Mesenchymal stem cell (in vitro differentiated cells and primary cell): ENCODE measurements around the gene CCN6.
"Not testable (repeated sequence)": the region's sequence is repeated elsewhere in the genome, so short reads cannot be mapped to it uniquely, and the experiment has no call there.

Source experiments
- DNase-seq: peaks from one replicate; pipeline ENCODE4 v3.0.0-alpha.2; 2013
- H2AFZ ChIP-seq: one replicate; pipeline ENCODE4 v1.6.1; 2013; ENCODE audit warnings: low read depth, mild to moderate bottlenecking, control low read depth, inconsistent platforms, low read length, moderate library complexity
- H2AK5ac ChIP-seq: 2 replicates; pipeline ENCODE4 v1.6.1; 2013; ENCODE audit warnings: low read length, moderate library complexity, mild to moderate bottlenecking, inconsistent platforms; ENCODE audit not compliant: severe bottlenecking
- H2BK120ac ChIP-seq: one replicate; pipeline ENCODE4 v1.6.1; 2013; ENCODE audit warnings: low read depth, mild to moderate bottlenecking, inconsistent platforms, low read length, moderate library complexity
- H2BK12ac ChIP-seq, 2 experiments: one replicate each; pipeline ENCODE4 v1.6.1; 2013; ENCODE audit warnings: inconsistent platforms in 2 of 2, low read length in 2 of 2, mild to moderate bottlenecking in 2 of 2, moderate library complexity in 2 of 2, control low read depth in 1 of 2
- H2BK15ac ChIP-seq: one replicate; pipeline ENCODE4 v1.6.1; 2013; ENCODE audit warnings: mild to moderate bottlenecking, low read depth, inconsistent platforms; ENCODE audit not compliant: poor library complexity, severe bottlenecking
- H2BK5ac ChIP-seq: 2 replicates; pipeline ENCODE4 v1.6.1; 2013; ENCODE audit warnings: low read depth, mild to moderate bottlenecking, low read length, control low read depth, inconsistent platforms; ENCODE audit not compliant: poor library complexity, severe bottlenecking
- H3K14ac ChIP-seq, 2 experiments: one replicate each; pipeline ENCODE4 v1.6.1; 2013; ENCODE audit warnings: inconsistent platforms in 2 of 2, low read length in 2 of 2, control low read depth in 1 of 2, mild to moderate bottlenecking in 1 of 2, moderate library complexity in 1 of 2
- H3K18ac ChIP-seq, 2 experiments: one replicate each; pipeline ENCODE4 v1.6.1; 2013; ENCODE audit warnings: inconsistent platforms in 2 of 2, low read length in 2 of 2, control low read depth in 1 of 2, low read depth in 1 of 2, mild to moderate bottlenecking in 1 of 2
- H3K23ac ChIP-seq, 2 experiments: one replicate each; pipeline ENCODE4 v1.6.1; 2013; ENCODE audit warnings: inconsistent platforms in 2 of 2, low read length in 2 of 2, mild to moderate bottlenecking in 2 of 2, moderate library complexity in 2 of 2, control low read depth in 1 of 2
- H3K27ac ChIP-seq: 2 replicates; pipeline ENCODE4 v1.5.1; 2013; ENCODE audit warnings: mild to moderate bottlenecking, moderate library complexity, low read length, control low read depth, inconsistent platforms; ENCODE audit not compliant: poor library complexity, severe bottlenecking
- H3K27me3 ChIP-seq, 2 experiments: 2 replicates each; pipeline versions ENCODE4 v1.6.1 to v1.7.0; 2013; ENCODE audit warnings: low read length in 2 of 2, mild to moderate bottlenecking in 2 of 2, moderate library complexity in 2 of 2, control low read depth in 1 of 2, inconsistent platforms in 1 of 2; ENCODE audit not compliant: control insufficient read depth in 1 of 2, insufficient read depth in 1 of 2
- H3K36me3 ChIP-seq, 2 experiments: 2 replicates each; pipeline versions ENCODE4 v1.6.1 to v1.7.0; 2013; ENCODE audit warnings: low read length in 2 of 2, control low read depth in 1 of 2, inconsistent platforms in 1 of 2, low read depth in 1 of 2, mild to moderate bottlenecking in 1 of 2; ENCODE audit not compliant: insufficient read depth in 2 of 2, control insufficient read depth in 1 of 2
- H3K4ac ChIP-seq, 2 experiments: one replicate each; pipeline ENCODE4 v1.6.1; 2013; ENCODE audit warnings: inconsistent platforms in 2 of 2, low read length in 2 of 2, mild to moderate bottlenecking in 2 of 2, moderate library complexity in 2 of 2, control low read depth in 1 of 2, low read depth in 1 of 2
- H3K4me1 ChIP-seq: 2 replicates; pipeline ENCODE4 v1.6.1; 2013; ENCODE audit warnings: low read depth, low read length, control low read depth; ENCODE audit not compliant: control insufficient read depth, insufficient read depth
- H3K4me2 ChIP-seq: 2 replicates; pipeline ENCODE4 v1.6.1; 2013; ENCODE audit warnings: low read length, mild to moderate bottlenecking, inconsistent platforms; ENCODE audit not compliant: poor library complexity, severe bottlenecking
- H3K4me3 ChIP-seq, 2 experiments: 2 replicates each; pipeline versions ENCODE4 v1.5.1 to v1.7.0; 2013; ENCODE audit warnings: low read length in 2 of 2, mild to moderate bottlenecking in 2 of 2, control low read depth in 1 of 2, low read depth in 1 of 2; ENCODE audit not compliant: insufficient read depth in 1 of 2
- H3K79me1 ChIP-seq: replicated peaks from 2 replicates; pipeline ENCODE4 v1.6.1; 2013; ENCODE audit warnings: mild to moderate bottlenecking, control low read depth, low read length, inconsistent platforms; ENCODE audit not compliant: poor library complexity, severe bottlenecking
- H3K9ac ChIP-seq: 2 replicates; pipeline ENCODE4 v1.7.0; 2013; ENCODE audit warnings: mild to moderate bottlenecking, low read length, moderate library complexity
- H3K9me3 ChIP-seq: 2 replicates; pipeline ENCODE4 v1.7.0; 2013; ENCODE audit warnings: mild to moderate bottlenecking, low read length; ENCODE audit not compliant: control insufficient read depth
- H4K8ac ChIP-seq: one replicate; pipeline ENCODE4 v1.6.1; 2013; ENCODE audit warnings: inconsistent platforms, mild to moderate bottlenecking, low read length, moderate library complexity
- H4K91ac ChIP-seq: one replicate; pipeline ENCODE4 v1.6.1; 2013; ENCODE audit warnings: mild to moderate bottlenecking, low read length, inconsistent platforms
- WGBS: methylation state at CpG from one replicate; pipeline ENCODE4 v1.1.7; 2013; ENCODE audit warnings: mixed read lengths; 5-methylcytosine and 5-hydroxymethylcytosine counted together

The CCN6 gene

GRCh38 chr6:112087916-112088315 is 34.0 kb downstream of the CCN6 start:
- no peak overlapping the region for H2BK15ac ChIP-seq
- H2BK5ac ChIP-seq = no peak overlapping the region
- no peak overlapping the region for H3K14ac ChIP-seq
- 58% methylated on average over 6 of the region's 7 CpGs for WGBS
- no peak overlapping the region for H3K4ac ChIP-seq
- no peaks in the 10 kb centered on the region for H3K4me1 ChIP-seq
- DNase-seq = no peak
- H3K9me3 ChIP-seq = no peaks in the 10 kb centered on the region
- peak overlapping the region; percentile 93 for H3K9ac ChIP-seq
- H3K23ac ChIP-seq = peak overlapping the region in 1 of 2 experiments; percentile 29
- no peak overlapping the region for H2AK5ac ChIP-seq
- H2BK120ac ChIP-seq = no peak overlapping the region
- H3K18ac ChIP-seq = no peak overlapping the region
- H3K36me3 ChIP-seq = peaks cover 0 to 22% of the 10 kb centered on the region in 2 experiments
- H2AFZ ChIP-seq = peak overlapping the region; percentile 18
- no peak overlapping the region for H4K8ac ChIP-seq
- H3K79me1 ChIP-seq = peaks cover 10% of the 10 kb centered on the region
- H3K4me3 ChIP-seq = peak overlapping the region; percentile 85 to 92
- peak overlapping the region; percentile 66 for H3K4me2 ChIP-seq
- H3K27ac ChIP-seq = peak overlapping the region; percentile 57
- H4K91ac ChIP-seq = no peak overlapping the region
- H2BK12ac ChIP-seq = no peak overlapping the region
- no peaks in the 10 kb centered on the region for H3K27me3 ChIP-seq

GRCh38 chr6:112096901-112097300 is 43.0 kb downstream of the CCN6 start:
- Histone ChIP-seq H2AFZ (no peak overlapping the region), H2BK120ac (no peak overlapping the region), H2BK12ac (no peak overlapping the region), H3K27ac (no peak overlapping the region), H3K4me3 (no peak overlapping the region), H3K4me1 (no peaks in the 10 kb centered on the region), H3K4ac (no peak overlapping the region), H3K36me3 (peaks cover 0 to 26% of the 10 kb centered on the region in 2 experiments), H3K23ac (no peak overlapping the region), H2BK15ac (no peak overlapping the region), H3K4me2 (no peak overlapping the region), H3K79me1 (peaks cover 1% of the 10 kb centered on the region), H4K91ac (no peak overlapping the region), H3K9me3 (no peaks in the 10 kb centered on the region), H2BK5ac (no peak overlapping the region), H3K14ac (no peak overlapping the region), H3K18ac (no peak overlapping the region), H3K27me3 (no peaks in the 10 kb centered on the region), H2AK5ac (no peak overlapping the region), H3K9ac (no peak overlapping the region), H4K8ac (no peak overlapping the region)
- 100% methylated on average over 2 of the region's 2 CpGs for WGBS
- no peak for DNase-seq

DNA sequence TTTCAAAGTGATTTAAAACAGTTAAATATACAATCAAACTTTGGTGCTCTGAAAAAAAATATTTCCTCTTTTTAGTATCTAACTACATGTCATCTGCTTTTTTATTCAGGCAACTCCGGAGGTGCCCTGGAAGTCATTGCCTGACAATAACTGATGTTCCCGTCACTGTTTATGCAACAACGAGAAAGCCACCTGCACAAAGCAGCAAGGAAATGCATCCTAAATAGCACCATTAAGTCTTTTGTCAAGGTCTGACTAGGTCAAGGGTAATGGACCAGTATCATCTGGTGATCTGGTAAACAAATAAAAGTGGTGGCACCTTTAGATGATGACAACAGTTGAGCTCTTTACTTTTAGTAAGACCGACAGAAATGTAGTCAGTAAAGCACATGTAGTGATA is 46.7 kb downstream of the CCN6 start:
- no peak for DNase-seq
- H3K79me1 ChIP-seq = no peaks in the 10 kb centered on the region
- H3K14ac ChIP-seq = no peak overlapping the region
- peaks cover 3 to 57% of the 10 kb centered on the region in 2 experiments for H3K36me3 ChIP-seq
- H2AK5ac ChIP-seq = no peak overlapping the region
- H3K4ac ChIP-seq = no peak overlapping the region
- H2BK120ac ChIP-seq = no peak overlapping the region
- H2BK15ac ChIP-seq = no peak overlapping the region
- 83% methylated on average over 3 of the region's 4 CpGs for WGBS
- no peaks in the 10 kb centered on the region for H3K27me3 ChIP-seq
- H3K18ac ChIP-seq = no peak overlapping the region
- H2BK5ac ChIP-seq = no peak overlapping the region
- no peak overlapping the region for H3K9ac ChIP-seq
- H3K4me3 ChIP-seq = no peak overlapping the region
- H4K91ac ChIP-seq = no peak overlapping the region
- no peaks in the 10 kb centered on the region for H3K4me1 ChIP-seq
- H3K23ac ChIP-seq = no peak overlapping the region
- no peak overlapping the region for H2AFZ ChIP-seq
- no peak overlapping the region for H4K8ac ChIP-seq
- H2BK12ac ChIP-seq = no peak overlapping the region
- no peak overlapping the region for H3K4me2 ChIP-seq
- H3K27ac ChIP-seq = no peak overlapping the region
- no peaks in the 10 kb centered on the region for H3K9me3 ChIP-seq

- not testable (repeated sequence) for H2BK15ac ChIP-seq, H3K23ac ChIP-seq, H2AFZ ChIP-seq, H4K8ac ChIP-seq, H3K14ac ChIP-seq, H2BK12ac ChIP-seq, H2BK5ac ChIP-seq, H4K91ac ChIP-seq, H3K4me2 ChIP-seq, H3K4me3 ChIP-seq, H3K27me3 ChIP-seq, H3K18ac ChIP-seq, H3K9me3 ChIP-seq, H3K79me1 ChIP-seq, H3K4me1 ChIP-seq, H3K4ac ChIP-seq, H2BK120ac ChIP-seq, DNase-seq, H3K9ac ChIP-seq, H2AK5ac ChIP-seq, H3K27ac ChIP-seq
- no CpG with 5 or more reads among the region's 2 CpGs for WGBS
- peaks cover 3 to 89% of the 10 kb centered on the region in 2 experiments for H3K36me3 ChIP-seq
Measured at GRCh38 chr6:112106026-112106425, 52.1 kb downstream of the CCN6 start.
